Fibroblast of lung (primary cell): Measurements from ENCODE around the gene SYNJ2. TPM values are rescaled to one million over a fixed set of nuclear protein-coding genes. Genes with fewer than 3 reads are reported as not detected.

Experiments used
- DNase-seq, 2 donors: peaks; one replicate each; pipeline versions ENCODE4 v3.0.0 to v3.0.0-alpha.2; 2010; ENCODE audit warnings: low read depth in 2 of 2
- H2AFZ ChIP-seq: 2 replicates; pipeline ENCODE4 v1.5.1; 2012; ENCODE audit warnings: low read length, control low read depth, inconsistent platforms
- H3K27ac ChIP-seq: 2 replicates; pipeline ENCODE4 v1.5.1; 2011; ENCODE audit warnings: low read length, control low read depth; ENCODE audit not compliant: insufficient read depth
- H3K27me3 ChIP-seq: 2 replicates; pipeline ENCODE4 v1.5.1; 2011; ENCODE audit warnings: mild to moderate bottlenecking, low read length; ENCODE audit not compliant: control insufficient read depth, insufficient read depth
- H3K36me3 ChIP-seq: 2 replicates; pipeline ENCODE4 v1.5.1; 2011; ENCODE audit warnings: low read length; ENCODE audit not compliant: control insufficient read depth, insufficient read depth
- H3K4me1 ChIP-seq: 2 replicates; pipeline ENCODE4 v1.5.1; 2011; ENCODE audit warnings: low read length; ENCODE audit not compliant: control insufficient read depth, insufficient read depth; ENCODE audit errors: extremely low read depth
- H3K4me2 ChIP-seq: 2 replicates; pipeline ENCODE4 v1.5.1; 2011; ENCODE audit warnings: low read length, control low read depth; ENCODE audit not compliant: insufficient read depth; ENCODE audit errors: extremely low read depth
- H3K4me3 ChIP-seq, 4 experiments: fragments of 200-600 bp in 1 of 4; sonication (generic) in 1 of 4; replicated peaks in 1 of 4; 2 replicates each; pipeline ENCODE4 v1.5.1; 2011 to 2016; ENCODE audit warnings: low read length in 4 of 4, low read depth in 3 of 4, mild to moderate bottlenecking in 3 of 4, control low read depth in 2 of 4, inconsistent platforms in 1 of 4, mixed read lengths in 1 of 4; ENCODE audit not compliant: insufficient read depth in 1 of 4; ENCODE audit errors: control extremely low read depth in 1 of 4
- H3K79me2 ChIP-seq: 2 replicates; pipeline ENCODE4 v1.5.1; 2012; ENCODE audit warnings: mild to moderate bottlenecking, low read length, inconsistent platforms; ENCODE audit not compliant: control insufficient read depth, insufficient read depth
- H3K9ac ChIP-seq: 2 replicates; pipeline ENCODE4 v1.5.1; 2011; ENCODE audit warnings: mild to moderate bottlenecking, low read length, control low read depth; ENCODE audit not compliant: insufficient read depth
- H3K9me3 ChIP-seq: 2 replicates; pipeline ENCODE4 v1.5.1; 2012; ENCODE audit warnings: low read depth, low read length; ENCODE audit not compliant: control insufficient read depth, insufficient read depth
- H4K20me1 ChIP-seq: 2 replicates; pipeline ENCODE4 v1.5.1; 2011; ENCODE audit warnings: low read length; ENCODE audit not compliant: control insufficient read depth, insufficient read depth; ENCODE audit errors: extremely low read depth
- EZH2 ChIP-seq: IDR thresholded peaks from 2 replicates; pipeline ENCODE4 v1.5.1; 2012; ENCODE audit warnings: low read length, control low read depth, mild to moderate bottlenecking; ENCODE audit errors: missing control alignments
- polyA plus RNA-seq, 2 donors: library from polyadenylated mRNA; depleted of rRNA in 1 of 2; stranded (reverse) in 1 of 2; unstranded in 1 of 2; fragments of >200 nt; gene quantifications; 2 replicates each; pipeline ENCODE4 v1.2.1, GENCODE V29; 2011 to 2012; ENCODE audit warnings: missing spikeins in 1 of 2
- total RNA-seq: library from RNA; depleted of rRNA; stranded (reverse); fragments of >200 nt; gene quantifications from 2 replicates; pipeline ENCODE4 v1.2.1, GENCODE V29; 2014
- TF ChIP-seq, protein P1 (sequence below), 2 donors: IDR thresholded peaks in 1 of 2; conservative IDR thresholded peaks in 1 of 2; 1 replicate in 1 of 2; 2 replicates in 1 of 2; pipeline ENCODE4 v1.5.1; 2011 to 2012; ENCODE audit warnings: low read length in 2 of 2, control low read depth in 1 of 2, inconsistent platforms in 1 of 2, low read depth in 1 of 2, mild to moderate bottlenecking in 1 of 2

SYNJ2 gene
- total and polyA plus RNA-seq, 2 donors (not counting 1 experiment from before 2014, with no cell fraction given): 23.5 to 57.3 TPM

DNA sequence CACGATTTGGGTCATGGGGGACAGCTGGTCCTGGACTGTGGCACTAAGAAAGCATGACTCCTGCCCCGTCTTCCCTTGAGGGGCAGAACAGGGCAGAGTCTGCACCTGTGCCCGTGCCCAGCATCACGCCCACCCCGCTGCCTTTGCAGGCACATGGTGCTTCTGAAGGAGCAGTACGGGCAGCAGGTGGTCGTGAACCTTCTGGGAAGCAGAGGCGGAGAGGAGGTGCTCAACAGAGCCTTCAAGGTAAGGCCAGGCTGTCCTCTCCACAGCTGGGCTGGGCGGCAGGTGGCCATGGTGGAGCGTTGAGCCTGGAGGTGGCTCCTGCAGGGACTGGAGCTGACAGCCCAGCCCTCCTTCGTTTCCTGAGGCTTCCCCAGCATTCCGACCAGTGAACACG, 77.4 kb downstream of the SYNJ2 start:
- H3K4me2 ChIP-seq: no peak overlapping the region
- H3K27ac ChIP-seq: peak overlapping the region; percentile 95
- H3K9me3 ChIP-seq: no peaks in the 10 kb centered on the region
- DNase-seq: no peak
- H3K79me2 ChIP-seq: peaks cover 3% of the 10 kb centered on the region
- no peak overlapping the region for H3K4me3 ChIP-seq
- peaks cover 29% of the 10 kb centered on the region for H3K4me1 ChIP-seq
- TF ChIP-seq EZH2: no peak
- TF ChIP-seq, protein P1, sequence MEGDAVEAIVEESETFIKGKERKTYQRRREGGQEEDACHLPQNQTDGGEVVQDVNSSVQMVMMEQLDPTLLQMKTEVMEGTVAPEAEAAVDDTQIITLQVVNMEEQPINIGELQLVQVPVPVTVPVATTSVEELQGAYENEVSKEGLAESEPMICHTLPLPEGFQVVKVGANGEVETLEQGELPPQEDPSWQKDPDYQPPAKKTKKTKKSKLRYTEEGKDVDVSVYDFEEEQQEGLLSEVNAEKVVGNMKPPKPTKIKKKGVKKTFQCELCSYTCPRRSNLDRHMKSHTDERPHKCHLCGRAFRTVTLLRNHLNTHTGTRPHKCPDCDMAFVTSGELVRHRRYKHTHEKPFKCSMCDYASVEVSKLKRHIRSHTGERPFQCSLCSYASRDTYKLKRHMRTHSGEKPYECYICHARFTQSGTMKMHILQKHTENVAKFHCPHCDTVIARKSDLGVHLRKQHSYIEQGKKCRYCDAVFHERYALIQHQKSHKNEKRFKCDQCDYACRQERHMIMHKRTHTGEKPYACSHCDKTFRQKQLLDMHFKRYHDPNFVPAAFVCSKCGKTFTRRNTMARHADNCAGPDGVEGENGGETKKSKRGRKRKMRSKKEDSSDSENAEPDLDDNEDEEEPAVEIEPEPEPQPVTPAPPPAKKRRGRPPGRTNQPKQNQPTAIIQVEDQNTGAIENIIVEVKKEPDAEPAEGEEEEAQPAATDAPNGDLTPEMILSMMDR (conservative IDR thresholded peaks at IDR 0.05 in 1 of 2, IDR thresholded peaks at IDR 0.05 in 1 of 2; ENCODE audit: low read depth in 1 of 2, low read length in 2 of 2): no peak
- H4K20me1 ChIP-seq: no peaks in the 10 kb centered on the region
- no peaks in the 10 kb centered on the region for H3K27me3 ChIP-seq
- H3K36me3 ChIP-seq: peaks cover 14% of the 10 kb centered on the region
- H2AFZ ChIP-seq: no peak overlapping the region
- H3K9ac ChIP-seq: no peak overlapping the region

DNA sequence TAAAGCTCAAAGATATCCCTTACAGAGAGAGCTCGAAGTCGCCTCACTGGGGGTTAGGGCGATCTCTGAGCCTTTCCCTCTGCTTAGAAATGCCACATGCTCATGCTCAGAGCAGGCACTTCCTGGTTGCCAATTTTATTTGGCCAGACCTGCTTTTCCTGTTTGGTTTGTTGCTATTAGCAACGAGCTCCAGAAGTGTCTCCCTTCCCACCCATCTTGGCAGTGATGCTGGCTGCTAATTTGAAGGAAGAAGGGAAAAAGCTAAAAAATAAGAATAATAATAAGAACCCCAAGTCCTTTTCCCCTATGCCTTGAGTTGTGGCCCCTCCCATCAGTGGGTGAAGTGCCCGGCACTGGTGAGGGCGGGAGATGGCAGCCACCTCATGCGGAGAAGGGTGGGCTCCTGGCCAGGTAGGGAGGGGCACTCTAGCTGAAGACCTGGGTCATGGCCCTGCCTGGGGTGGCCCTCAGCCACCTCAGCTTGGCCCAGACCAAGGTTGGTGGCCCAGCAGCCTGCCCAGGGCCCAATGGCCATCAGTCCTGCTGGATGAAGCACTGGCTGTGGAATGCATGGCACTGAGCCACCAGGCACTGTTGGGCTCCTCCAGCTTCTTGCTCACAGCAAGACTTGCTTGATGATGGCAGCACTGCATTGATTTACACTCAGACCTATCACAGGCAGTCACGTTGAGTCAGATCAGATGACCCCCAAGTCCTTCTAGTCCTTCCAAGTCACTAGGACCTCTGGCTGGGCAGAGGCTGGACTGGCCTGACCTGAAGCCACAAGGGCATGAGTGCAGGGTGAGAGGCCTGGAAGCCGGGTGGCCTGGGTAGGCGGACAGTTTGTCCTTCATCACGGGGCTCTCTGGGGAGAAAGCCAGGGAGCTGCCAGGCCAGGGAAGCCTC, 79.0 kb downstream of the SYNJ2 start:
- TF ChIP-seq EZH2: no peak
- TF ChIP-seq, protein P1 (conservative IDR thresholded peaks at IDR 0.05 in 1 of 2, IDR thresholded peaks at IDR 0.05 in 1 of 2; ENCODE audit: low read depth in 1 of 2, low read length in 2 of 2): no peak
- Histone ChIP-seq H4K20me1 (no peaks in the 10 kb centered on the region), H3K4me3 (no peak overlapping the region), H3K9me3 (no peaks in the 10 kb centered on the region), H3K9ac (peak overlapping the region; percentile 66), H3K27me3 (no peaks in the 10 kb centered on the region), H3K79me2 (peaks cover 3% of the 10 kb centered on the region), H2AFZ (no peak overlapping the region), H3K27ac (peak overlapping the region; percentile 95), H3K4me2 (peak overlapping the region; percentile 58), H3K4me1 (peaks cover 29% of the 10 kb centered on the region), H3K36me3 (peaks cover 25% of the 10 kb centered on the region)
- DNase-seq: peak; percentile 93 to 98

DNA sequence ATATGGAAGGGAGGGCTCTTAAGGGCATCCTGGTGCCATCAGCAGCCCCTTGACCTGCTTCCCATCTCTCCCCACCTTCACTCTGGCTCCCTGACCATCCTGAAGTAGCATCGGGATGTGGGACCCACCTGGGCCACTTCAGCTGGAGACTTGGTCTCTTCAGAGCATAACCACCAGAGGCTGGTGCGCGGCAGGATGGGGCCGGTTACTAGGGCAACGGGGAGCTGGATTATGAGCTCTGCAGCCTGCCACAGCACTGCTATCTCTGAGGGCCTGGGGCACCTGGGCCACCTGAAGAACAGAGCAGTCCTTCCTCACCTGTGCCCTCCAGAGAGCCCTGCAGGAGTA, 79.7 kb downstream of the SYNJ2 start:
- no peaks in the 10 kb centered on the region for H3K27me3 ChIP-seq
- H3K4me2 ChIP-seq: peak overlapping the region; percentile 58
- peaks cover 27% of the 10 kb centered on the region for H3K36me3 ChIP-seq
- no peaks in the 10 kb centered on the region for H4K20me1 ChIP-seq
- H3K9ac ChIP-seq: peak overlapping the region; percentile 41
- H3K27ac ChIP-seq: peak overlapping the region; percentile 95
- H3K9me3 ChIP-seq: no peaks in the 10 kb centered on the region
- no peak overlapping the region for H3K4me3 ChIP-seq
- H3K79me2 ChIP-seq: peaks cover 3% of the 10 kb centered on the region
- TF ChIP-seq EZH2: no peak
- TF ChIP-seq, protein P1 (conservative IDR thresholded peaks at IDR 0.05 in 1 of 2, IDR thresholded peaks at IDR 0.05 in 1 of 2; ENCODE audit: low read depth in 1 of 2, low read length in 2 of 2): no peak
- H2AFZ ChIP-seq: no peak overlapping the region
- H3K4me1 ChIP-seq: peaks cover 29% of the 10 kb centered on the region
- DNase-seq: no peak
